NK-92 (cell line): ENCODE data around the gene NACAD.

Experiments used
- DNase-seq: peaks from one replicate; lab custom pipeline; 2025; ENCODE audit not compliant: unreplicated experiment; lab: John Stamatoyannopoulos, UW

NACAD gene

DNA sequence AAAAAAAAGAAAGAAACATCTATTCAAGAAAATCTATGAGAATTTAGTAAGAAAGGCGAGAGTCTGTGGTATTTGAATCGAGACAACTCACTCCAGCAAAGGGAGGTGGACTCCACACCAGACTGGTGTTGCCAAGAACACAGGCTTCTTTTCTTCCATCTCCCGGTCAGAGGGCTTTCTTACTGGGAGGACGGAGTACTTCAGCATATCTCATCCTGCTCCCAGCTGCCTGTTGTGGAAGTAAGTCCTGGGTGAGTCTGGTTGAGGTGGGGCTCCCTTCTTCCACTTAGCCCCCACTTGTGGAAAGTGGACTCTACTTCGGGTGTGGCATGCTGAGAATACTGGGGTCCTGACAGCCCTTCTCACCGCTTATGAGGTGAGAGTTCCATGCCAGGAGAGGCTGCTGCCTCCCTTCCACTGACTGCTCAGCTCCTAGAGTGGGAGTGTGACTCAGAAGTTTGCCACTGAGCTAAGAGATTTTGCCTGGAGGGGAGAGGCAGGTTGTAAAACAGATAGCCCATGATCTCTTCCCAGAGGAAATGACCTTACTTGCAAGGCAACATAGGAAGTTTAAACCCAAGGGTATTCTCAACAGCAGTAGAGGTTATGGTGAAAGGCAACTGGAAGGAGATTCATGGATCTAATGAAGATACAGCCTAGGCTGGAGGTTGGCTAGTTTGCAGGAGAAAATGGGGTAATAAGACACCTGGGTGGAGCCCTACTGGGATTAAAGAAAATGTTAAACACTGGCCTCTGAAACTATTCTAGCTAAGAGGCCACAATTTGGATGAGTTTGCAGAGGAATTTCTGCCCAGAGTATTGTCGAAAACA is 3.5 kb upstream of the NACAD start:
- no peak for DNase-seq

DNA sequence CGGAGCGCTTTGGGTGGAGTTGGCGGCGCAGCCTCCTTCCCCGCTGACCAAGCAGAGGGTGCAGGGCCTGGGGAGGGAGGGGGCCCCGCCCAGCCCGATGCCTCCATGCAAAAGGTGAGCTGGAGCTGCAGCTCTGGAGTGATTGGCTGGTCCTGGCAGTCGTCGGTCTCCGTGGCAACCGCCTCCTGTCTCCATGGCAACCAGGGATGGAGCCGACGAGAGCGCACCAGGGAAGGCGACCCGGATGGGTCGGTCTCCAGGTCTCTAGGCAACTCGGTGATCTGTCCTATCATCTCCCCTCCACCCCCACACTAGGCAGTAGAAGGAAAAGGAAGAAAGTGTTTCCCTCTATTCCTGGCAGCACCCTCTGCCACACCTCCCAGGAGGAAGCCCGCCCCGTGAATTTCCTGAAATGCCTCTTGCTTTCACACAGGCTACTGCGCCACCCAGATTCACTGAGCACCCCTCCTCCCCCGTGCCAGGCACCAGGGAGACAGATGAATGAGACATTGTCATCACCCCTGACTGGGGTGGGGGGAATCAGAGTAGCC is 647 bp upstream of the NACAD start:
- DNase-seq: no peak

DNA sequence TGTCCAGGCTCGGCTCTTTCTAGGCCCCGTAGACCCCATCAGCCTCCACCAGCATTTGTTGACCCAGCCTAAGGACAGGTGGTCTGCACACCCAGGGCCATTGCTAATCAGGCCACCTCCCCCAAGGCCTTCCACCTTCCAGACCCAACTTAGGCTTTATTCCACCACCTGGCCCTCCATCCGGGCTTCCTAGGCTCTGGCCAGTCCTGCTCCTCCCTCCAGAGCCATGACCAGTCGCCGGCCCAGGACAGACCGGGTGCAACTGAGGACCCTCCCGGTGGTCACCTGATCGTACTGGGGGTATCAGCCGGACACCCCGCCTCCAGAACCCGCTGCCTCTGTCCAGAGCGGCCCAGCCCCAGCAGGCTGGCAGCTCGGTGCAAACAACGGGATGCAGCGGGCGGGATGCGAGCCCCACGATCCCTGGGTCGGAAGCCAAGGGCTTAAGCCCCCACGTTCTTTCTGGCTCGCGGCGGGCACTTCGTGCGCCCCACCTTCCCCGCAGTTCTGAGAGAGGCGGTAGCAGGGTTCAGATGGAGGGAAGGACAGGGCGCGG is 545 bp downstream of the NACAD start:
- no peak for DNase-seq

DNA sequence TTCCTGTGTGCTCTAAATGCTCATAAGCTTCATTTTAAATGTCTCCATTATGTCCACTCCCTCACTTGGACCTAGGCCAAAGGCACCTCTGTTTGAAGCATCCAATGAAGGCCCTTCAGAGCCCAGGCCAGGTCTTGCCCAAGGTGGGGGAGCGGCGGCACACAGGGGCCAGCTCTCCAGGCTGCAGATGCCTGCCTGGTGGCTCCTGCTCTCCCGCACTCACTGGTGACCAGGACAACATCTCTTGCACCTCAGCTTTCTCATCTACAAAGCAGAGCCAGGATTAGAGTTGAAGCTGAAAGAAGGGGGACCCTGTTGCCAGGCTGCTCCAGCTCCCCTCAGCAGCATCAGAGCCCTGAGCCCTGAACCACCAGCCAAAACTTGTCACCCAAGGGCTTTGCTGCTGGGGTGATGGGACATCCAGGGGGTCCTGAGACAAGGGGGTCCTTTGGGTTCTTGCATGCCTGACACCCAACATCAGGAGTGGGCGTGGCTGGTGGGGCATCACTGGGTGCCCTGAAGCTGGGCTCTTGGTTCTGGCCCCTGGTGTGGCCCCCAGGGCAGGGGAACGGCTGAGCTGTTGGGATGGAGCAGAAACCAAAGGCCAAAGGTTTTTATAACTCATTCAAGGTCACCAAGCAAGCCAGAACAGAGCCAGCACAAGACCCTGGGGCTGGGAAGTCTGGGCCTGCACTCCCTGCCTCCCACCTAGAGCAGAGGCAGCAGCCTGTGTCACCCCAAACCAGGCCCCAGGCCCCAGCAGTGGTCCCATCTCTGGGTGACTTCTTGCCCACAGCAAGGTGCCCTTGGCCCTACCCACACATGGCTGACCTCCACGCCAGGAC is 1.2 kb downstream of the NACAD start:
- DNase-seq: no peak

DNA sequence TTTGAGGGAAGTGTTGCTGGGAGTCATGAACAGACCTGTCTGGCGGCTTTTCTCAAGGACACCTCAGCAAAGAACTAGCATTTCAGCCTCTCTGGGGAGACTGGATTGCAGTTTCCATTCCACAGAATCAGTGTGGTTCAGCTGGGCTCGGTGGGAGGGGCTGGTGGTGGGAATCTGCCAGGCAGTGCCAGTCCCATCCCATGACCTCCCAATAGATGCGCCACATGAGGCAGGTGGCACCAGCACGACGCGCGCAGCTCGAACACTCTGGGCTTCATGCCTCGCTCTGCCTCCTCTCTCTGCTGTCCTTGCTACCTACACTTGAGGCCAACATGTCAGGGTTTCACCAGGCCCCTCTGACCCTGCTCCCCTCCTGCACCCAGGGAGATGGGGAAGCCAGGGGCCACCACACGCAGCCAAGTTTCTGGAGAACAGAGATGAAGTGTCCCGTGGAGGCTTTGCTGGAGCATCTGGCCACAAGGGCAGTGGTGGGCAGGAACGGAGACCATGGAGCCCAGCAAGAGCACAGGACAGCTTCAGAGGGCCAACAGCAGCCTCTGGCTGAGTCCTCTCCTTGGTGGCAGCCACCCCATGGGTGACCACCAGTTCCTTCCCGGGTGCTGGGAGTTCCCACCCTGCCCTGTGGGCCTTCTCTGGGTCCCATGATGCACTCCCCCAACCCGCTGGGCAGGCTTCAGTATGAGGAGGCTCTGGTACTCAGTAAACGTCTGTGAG is 2.3 kb downstream of the NACAD start:
- no peak for DNase-seq

DNA sequence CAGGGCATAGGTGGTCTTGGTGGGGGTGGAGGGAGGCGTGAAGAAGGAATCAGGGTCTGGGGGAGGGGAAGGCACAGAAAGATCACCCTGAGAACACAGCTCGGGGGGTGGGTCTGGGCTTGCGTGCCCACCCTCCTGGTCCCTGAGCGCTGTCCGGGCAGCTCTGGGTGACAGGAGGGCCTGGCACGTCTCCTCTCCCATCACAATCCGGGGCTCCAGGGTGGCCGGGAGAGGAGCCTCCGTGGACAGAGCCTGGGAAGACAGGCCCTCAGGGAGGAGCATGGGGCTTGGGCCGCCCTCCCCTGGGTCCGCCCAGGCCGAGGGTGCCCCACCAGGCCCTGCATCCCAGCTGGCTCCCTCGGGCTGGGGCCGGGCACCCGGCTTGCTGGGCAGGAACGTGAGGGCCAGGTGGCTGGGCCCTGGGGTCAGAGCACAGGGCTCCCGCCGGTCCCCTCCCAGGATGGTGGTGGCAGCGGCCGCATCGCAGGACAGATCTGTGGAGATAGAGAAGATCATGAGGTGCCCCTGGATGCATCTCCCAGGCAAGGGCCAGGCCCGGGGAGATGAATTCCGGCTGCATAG is 3.1 kb downstream of the NACAD start:
- no peak for DNase-seq

DNA sequence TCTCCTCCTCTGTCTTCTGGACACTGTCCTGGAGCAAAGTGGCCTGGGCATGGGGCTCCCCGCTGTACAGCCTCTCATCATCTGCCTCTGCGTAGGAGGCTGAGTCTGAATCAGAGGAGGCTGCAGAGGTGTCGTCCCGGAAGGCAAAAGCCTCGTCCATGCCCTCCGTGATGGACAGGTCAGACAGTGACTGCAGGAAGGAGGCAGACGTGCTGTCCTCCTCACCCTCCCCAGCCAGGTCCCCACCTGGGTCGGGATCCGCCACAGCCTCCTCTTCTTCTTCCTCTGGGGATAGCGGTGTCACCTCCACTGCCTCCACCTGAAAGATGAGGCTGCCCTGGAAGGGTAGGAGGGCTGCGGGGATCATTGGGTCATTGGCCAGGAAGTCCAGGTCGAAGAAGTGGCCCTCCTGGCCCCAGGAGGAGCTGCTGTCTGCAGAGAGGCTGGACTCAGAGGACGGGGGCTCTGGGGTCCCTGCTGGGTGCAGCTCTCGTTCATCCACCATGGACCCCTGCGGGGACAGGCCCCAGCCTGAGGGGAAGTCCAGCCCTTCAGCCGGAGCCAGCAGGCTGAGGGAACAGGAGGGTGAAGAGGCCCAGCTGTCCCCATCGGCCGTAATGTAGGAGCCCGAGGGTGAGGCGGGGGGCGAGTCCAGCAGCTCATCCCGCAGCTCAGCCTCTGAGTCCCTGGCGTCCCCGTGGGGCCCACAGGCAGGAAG is 3.7 kb downstream of the NACAD start:
- DNase-seq: no peak

DNA sequence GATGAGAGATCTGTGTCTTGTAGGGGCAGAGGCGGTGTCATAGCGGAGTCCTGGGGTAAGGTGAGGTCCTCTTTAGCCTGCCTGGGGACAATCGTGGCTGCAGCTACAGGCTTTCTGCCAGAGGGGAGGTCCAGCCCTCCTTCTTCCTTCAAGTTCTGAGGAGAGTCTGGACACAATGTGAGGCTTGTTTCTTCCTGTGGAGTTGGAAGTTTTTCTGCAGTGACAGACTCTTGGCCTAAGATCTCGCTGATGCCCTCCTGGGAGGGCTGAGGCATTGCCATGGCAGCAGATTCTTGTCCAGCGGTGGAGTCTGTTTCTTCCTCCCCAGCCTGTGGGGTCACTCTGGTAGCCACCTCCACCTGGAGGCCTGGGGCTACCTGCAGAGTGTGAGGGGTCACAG is 4.4 kb downstream of the NACAD start:
- no peak for DNase-seq

DNA sequence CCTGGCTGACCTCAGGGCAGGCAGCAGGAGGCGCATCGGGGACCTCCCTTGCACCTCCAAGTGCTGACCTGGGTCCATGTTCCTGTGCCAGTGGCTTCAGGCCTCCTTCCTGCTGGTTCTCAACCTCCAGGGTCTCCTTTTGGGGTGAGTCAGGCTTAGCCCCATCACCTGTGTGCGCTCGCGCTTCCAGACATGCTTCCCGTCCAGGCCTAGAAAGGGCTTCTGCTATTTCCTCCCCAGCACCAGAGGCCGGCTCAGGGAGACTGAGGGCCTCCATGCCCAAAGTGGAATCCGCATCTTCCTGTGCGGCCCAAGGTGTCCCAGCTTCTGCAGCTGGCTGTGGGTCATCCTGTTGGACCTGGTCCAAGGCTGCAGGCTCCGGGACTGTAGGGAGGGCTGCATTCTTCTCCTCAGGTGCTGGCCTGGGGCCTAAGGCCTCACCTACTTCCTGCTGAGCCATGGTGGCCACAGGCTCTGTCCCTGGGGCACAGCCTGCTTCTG is 5.9 kb downstream of the NACAD start:
- DNase-seq: no peak

DNA sequence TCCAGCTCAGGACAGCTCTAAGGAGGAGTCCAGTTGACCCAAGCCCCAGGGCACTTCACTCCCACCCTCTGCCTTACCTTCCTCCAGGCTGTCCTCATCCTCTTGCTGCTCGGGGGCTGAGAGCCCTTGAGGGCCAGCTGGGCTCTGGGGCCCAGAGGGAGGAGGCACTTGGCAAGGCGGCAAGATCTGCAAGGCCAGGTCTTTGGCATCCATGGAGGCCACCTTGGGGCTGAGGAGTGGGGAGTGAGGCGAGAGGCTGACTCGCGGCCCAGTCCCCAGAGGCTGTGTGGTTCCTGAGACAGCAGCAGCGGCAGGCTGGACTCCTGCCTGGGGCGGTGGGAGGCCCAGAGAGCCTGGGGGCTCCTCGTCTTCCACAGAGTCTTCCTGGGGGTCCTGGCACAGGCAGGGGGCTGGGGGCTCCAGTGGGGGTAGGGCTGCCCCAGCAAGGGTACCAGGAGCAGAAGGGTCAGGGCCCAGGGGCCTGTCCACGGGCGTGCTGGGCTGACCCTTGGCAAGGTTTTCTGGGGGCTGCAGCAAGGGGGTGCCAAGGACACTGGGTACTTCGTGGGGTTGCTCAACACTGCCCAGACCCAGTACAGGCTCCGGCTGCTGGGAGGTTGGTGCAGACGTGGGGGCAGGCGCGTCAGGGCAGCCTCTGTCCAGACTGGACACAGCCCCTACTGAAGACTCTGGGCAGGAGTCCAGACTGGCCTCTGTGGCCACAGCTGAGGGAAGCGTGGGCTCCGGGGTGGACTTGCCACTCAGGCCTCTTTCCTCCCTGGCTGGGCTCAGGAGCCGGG is 6.5 kb downstream of the NACAD start:
- no peak for DNase-seq

DNA sequence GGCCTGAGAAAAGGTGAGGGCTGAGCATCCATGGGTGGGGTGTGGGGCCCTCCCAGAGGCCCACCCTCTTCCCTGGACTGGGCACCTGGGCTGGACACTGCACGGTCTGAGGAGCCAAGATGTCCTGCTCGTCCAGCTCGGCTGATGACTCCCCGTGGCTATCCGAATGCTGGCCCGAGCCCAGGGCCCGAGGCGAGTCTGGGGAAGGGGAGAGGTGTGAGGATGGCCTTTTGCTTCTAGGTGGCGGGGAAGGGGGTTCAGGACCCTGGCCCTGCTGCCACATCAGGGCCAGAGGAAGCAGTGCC is 7.1 kb downstream of the NACAD start:
- DNase-seq: no peak

DNA sequence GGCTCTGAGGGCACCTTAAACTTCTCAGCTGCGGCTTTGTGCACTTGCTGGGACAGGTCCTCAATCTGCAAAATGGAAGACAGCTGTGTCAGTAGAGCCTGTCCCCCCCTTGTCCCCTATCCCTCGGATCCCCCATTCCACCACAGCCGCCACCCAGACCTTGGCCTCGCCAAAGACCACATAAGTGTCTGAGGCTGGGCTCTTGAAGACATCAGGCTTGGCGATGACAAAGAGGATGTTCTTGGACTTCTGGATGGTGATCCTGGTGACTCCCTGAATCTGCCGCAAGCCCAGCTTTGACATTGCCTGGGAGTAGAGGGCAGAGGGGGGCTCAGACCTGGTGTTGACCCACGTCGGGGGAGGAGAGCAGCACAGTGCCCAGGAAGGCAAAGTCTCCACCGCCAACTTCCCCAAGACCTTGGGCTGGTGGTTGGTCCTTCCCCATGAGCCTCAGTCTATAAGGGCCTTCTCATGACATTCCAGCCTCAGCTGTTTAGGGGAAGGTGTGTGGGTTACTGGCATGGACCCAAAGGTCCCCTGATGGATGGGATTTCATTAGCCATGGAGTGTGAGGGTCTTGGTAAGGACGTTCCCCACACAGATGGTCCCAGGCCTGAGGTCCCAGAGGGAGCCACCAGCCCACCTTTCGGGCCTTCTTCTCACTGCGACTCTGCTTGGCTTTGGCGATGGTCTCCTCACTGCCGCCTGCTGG is 7.7 kb downstream of the NACAD start:
- DNase-seq: no peak

DNA sequence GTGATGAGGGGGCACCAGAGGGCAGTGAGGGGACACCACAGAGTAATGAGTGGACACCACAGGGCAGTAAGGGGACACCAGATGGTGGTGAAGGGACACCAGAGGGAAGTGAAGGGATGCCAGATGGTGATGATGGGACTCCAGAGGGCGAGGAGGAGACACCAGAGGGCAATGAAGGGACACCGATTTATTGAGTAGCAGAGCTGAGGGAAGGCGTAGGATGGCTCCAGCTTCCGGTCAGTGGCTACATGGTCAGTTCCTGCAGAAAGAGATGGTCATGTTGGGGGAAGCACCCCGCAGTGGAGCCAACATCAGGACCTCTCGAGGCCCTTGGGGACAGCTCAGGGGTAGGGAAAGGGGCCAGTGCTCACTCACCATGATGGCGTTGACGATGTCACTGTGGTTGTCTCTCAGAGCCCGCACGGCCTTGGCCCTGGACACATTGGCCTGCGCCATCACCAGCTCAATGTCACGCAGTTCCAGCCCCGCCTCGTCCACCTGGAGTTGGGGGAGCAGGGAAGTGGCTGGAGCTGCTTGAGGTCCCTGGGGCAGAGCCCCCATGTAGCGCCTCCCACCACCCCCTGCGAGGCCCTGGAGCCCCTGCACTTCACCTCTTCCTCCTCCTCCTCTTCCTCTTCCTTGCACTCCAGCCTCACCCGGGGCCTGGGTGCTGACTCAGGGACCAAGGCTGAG is 8.4 kb downstream of the NACAD start:
- no peak for DNase-seq

DNA sequence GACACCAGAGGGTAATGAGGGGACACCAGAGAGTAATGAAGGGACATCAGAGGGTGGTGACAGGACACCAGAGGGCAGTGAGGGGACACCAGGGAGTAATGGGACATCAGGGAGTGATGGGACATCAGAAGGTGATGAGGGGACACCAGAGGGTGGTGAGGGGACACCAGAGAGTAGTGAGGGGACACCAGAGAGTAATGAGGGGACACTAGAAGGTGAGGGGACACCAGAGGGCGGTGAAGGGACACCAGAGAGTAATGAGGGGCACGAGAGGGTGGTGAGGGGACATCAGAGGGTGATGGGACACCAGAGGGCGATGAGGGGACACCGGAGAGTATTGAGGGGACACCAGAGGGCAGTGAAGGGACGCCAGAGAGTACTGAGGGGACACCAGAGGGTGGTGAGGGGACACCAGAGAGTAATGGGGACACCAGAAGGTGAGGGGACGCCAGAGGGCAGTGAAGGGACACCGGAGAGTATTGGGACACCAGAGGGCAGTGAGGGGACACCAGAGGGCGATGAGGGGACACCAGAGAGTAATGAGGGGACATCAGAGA is 10.6 kb downstream of the NACAD start:
- DNase-seq: no peak

DNA sequence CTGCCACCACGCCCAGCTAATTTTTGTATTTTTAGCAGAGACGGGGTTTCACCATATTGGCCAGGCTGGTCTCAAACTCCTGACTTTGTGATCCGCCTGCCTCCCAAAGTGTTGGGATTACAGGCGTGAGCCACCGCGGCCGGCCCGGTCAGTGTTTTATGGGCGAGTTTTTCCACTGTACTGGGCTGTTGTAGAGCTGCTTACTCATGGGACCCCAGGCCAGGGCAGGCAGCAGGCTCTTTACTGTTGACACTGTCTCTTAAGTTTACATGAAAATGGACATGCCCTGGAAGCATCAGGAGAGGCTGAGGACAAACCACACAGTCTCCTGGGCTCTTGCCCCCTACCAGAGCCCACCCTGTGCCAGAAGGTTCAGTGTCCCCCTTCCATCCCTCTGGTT is 11.2 kb downstream of the NACAD start:
- no peak for DNase-seq

DNA sequence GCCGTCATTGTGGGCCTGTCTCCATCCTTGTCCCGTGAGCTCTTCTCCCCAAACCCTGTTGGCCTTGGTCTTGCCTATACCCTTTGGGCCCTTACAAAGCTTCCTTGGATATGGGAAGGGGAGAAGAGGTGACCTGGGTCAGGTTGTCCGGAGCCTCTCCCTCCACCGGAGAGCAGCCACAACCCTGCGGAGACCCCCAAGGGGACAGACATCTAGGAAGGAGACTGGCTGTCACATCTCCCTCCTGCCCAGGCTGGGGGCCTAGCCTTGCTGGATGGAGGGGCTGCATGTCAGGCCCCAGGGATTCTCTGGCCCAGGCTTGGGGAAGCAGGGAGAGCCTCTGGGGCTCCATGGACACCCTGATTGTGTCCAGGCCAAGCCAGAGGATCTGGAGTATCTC is 11.8 kb downstream of the NACAD start:
- no peak for DNase-seq

DNA sequence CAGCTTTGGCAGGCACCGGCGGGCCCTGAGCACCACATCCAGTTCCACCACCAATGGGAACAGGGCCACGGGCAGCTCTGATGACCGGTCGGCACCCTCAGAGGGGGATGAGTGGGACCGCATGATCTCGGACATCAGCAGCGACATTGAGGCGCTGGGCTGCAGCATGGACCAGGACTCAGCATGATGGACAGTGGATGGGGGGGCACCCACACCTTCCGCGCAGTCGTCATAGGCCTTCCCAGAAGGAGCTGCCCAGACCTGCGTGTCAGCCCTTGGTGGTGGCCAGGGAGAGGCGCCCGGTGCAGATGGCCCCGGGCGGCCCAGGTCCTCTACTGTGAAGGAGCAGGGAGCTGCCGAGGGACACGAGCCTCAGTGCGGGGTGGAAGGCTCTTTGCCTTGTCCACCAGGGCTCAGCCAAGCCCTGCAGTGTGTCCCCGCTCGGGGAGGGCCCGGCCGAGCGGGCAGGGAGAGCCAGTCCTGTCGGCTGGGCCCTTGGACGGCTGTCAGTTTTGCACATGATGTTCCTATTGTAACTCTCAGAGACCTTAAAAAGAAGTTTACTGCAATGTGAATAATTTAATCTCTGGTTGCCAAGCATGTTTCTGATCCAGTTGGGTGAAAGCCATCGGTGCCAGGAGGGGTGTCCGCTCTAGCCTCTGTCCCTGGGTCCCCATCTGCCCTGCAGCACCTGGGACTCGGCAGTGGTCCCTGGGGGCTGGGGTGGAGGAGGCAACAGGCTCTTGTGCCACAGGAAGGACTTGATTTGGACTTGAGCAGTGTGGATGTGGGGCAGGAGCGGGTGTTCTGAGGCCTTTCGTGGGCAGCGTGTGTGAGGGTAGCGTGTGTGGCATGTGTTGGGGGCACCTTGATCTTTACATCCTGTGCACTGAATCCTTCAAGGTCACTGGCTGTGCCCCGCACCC is 12.6 kb downstream of the NACAD start:
- no peak for DNase-seq
